Activated T-helper 17 cell treated with anti-CD3 and anti-CD28 coated beads, Interleukin-2, amount 50 U/mL, for 72 hours (primary cell): ENCODE results near the gene CNOT1. TPM values are rescaled to one million over a fixed set of nuclear protein-coding genes. Genes with fewer than 3 reads are reported as not detected.
"Not testable (repeated sequence)": the region's sequence is repeated elsewhere in the genome, so short reads cannot be mapped to it uniquely, and the experiment has no call there.

Experiments
- ATAC-seq: fragments of 150-1000 bp; cut with Tn5 transposase; replicated peaks from 2 replicates; pipeline ENCODE4 v1.10.0; 2021; ENCODE audit warnings: mild to moderate bottlenecking, moderate library complexity
- H3K27ac Mint-ChIP-seq: one replicate; pipeline ENCODE4 v1.8.0; 2022; ENCODE audit warnings: mixed read lengths
- H3K27me3 Mint-ChIP-seq: one replicate; pipeline ENCODE4 v1.8.0; 2022; ENCODE audit warnings: mixed read lengths
- H3K36me3 Mint-ChIP-seq: one replicate; pipeline ENCODE4 v1.8.0; 2022; ENCODE audit warnings: low read depth, mild to moderate bottlenecking, mixed read lengths
- H3K4me1 Mint-ChIP-seq: one replicate; pipeline ENCODE4 v1.8.0; 2022; ENCODE audit warnings: mixed read lengths
- H3K4me3 Mint-ChIP-seq: one replicate; pipeline ENCODE4 v1.8.0; 2022; ENCODE audit warnings: mild to moderate bottlenecking, mixed read lengths
- H3K9me3 Mint-ChIP-seq: one replicate; pipeline ENCODE4 v1.8.0; 2022; ENCODE audit warnings: mixed read lengths
- total RNA-seq, 2 donors: library from RNA; stranded (reverse); gene quantifications; one replicate each; pipeline ENCODE4 v1.2.3, GENCODE V29; 2022

Gene CNOT1
- total RNA-seq, 2 donors from 2014 or later: 258 to 299 TPM

DNA sequence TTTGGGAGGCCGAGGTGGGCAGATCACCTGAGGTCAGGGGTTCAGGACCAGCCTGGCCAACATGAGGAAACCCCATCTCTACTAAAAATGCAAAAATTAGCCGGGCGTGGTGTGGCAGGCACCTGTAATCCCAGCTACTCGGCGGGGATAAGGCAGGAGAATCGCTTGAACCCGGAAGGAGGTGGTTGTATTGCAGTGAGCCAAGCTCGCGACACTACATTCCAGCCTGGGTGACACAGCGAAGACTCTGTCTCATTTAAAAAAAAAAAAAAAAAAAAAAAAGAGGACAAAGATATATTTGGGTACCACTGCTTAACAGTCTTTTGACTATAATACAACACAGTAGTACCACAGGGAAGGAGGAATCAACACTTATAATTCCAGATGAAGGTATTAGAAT, 9.2 kb downstream of the CNOT1 start:
- Mint-ChIP-seq H3K4me1 (peaks cover 20% of the 10 kb centered on the region), H3K4me3 (peak overlapping the region; percentile 32), H3K27ac (peak overlapping the region; percentile 10), H3K27me3 (no peaks in the 10 kb centered on the region), H3K36me3 (peaks cover 95% of the 10 kb centered on the region), H3K9me3 (no peaks in the 10 kb centered on the region)
- no peak for ATAC-seq

DNA sequence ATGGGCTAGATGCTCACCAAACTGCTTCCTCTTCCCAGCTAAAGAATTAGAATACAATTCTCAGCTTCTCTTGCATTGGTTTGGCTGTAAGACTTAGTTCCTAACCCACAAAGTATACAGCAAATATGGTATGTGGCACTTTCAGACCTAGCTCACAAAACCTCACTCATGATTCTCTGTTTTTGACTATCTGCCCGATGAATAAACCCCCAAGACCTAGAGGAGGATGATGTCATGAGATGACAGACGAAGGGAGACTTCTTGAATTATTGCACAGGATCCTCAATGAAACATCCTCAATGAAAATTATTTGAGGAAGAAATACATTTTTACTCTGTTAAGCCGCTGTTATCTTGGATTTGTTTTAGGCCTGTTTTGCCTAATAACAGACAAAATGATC, 14.3 kb downstream of the CNOT1 start:
- Mint-ChIP-seq H3K27me3 (no peaks in the 10 kb centered on the region), H3K9me3 (no peaks in the 10 kb centered on the region), H3K36me3 (peaks cover 91% of the 10 kb centered on the region), H3K4me3 (peak overlapping the region; percentile 50), H3K4me1 (peaks cover 24% of the 10 kb centered on the region), H3K27ac (peak overlapping the region; percentile 63)
- ATAC-seq: peak; percentile 97

DNA sequence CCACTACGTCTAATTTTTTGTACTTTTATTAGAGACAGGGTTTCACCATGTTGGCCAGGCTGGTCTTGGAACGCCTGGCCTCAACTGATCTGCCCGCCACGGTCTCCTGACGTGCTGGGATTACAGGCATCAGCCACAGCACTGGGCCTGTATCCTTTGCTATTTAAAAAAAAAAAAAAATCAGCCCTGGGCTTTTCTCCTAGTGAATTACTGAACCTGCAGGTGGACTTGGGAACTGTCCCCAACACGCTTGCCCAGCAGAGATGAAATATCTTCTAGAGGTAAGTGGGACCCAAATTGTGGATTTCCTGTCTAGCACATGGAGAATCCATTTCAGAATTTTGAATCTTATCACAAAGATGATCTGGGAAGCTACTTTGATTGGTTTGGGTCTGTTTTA, 14.8 kb downstream of the CNOT1 start:
- no peak for ATAC-seq
- no peaks in the 10 kb centered on the region for H3K9me3 Mint-ChIP-seq
- H3K27me3 Mint-ChIP-seq: no peaks in the 10 kb centered on the region
- peak overlapping the region; percentile 63 for H3K27ac Mint-ChIP-seq
- peak overlapping the region; percentile 50 for H3K4me3 Mint-ChIP-seq
- H3K36me3 Mint-ChIP-seq: peaks cover 91% of the 10 kb centered on the region
- H3K4me1 Mint-ChIP-seq: peaks cover 23% of the 10 kb centered on the region

DNA sequence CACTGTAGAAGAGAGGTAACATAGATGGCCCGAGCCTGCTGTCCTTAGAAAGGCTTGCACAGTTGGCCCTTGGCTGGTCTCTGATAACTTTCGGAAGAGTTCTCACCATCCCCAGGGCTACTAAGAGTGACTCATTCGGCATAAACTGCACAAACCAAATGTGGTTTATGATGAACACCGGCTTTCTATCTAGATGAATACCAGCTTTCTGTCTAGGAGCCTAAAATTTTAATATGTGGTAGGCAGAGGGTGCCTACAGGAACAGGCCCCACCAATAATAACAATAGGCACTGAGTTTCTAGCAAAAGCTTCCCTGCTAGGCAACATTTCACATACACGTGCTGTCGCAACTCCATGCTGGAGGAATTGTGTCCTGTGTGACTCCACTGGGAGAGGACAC, 15.4 kb downstream of the CNOT1 start:
- Mint-ChIP-seq H3K27me3 (no peaks in the 10 kb centered on the region), H3K9me3 (no peaks in the 10 kb centered on the region), H3K36me3 (peaks cover 89% of the 10 kb centered on the region), H3K4me3 (no peak overlapping the region), H3K4me1 (peaks cover 23% of the 10 kb centered on the region), H3K27ac (no peak overlapping the region)
- ATAC-seq: peak; percentile 31

DNA sequence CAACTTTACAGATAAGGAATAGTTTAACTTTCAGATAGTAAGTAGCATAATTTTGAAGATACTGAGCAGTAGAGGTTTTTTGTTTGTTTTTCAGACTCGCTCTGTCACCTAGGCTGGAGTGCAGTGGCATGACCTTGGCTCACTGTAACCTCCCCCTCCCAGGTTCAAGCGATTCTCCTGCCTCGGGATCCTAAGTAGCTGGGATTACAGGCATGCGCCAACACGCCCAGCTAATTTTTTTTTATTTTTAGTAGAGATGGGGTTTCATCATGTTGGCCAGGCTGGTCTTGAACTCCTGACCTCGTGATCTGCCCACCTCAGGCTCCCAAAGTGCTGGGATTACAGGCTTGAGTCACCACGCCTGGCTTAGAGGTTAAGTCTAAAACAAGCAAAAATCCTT, 16.7 kb downstream of the CNOT1 start:
- H3K27ac Mint-ChIP-seq, H3K9me3 Mint-ChIP-seq, H3K27me3 Mint-ChIP-seq, ATAC-seq, H3K4me3 Mint-ChIP-seq: not testable (repeated sequence)
- Mint-ChIP-seq H3K36me3 (peaks cover 88% of the 10 kb centered on the region), H3K4me1 (peaks cover 29% of the 10 kb centered on the region)

DNA sequence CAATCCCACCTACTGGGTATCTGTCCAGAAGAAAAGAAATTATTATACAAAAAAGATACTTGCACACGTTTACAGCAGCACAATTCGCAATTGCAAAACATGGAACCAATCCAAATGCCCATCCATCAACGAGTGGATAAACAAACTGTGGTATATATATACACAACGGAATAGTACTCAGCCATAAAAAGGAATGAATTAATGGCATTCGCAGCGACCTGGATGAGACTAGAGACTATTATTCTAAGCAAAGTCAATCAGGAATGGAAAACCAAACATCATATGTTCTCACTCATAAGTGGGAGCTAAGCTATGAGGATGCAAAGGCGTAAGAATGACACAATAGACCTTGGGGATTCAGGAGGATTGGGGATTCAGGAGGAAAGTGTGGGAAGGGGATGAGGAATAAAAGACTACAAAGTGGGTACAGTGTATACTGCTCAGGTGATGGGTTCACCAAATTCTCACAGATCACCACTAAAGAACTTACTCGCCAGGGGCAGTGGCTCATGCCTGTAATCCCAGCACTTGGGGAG, 21.0 kb downstream of the CNOT1 start:
- peaks cover 15% of the 10 kb centered on the region for H3K4me1 Mint-ChIP-seq
- H3K4me3 Mint-ChIP-seq: no peak overlapping the region
- no peak overlapping the region for H3K27ac Mint-ChIP-seq
- peaks cover 80% of the 10 kb centered on the region for H3K36me3 Mint-ChIP-seq
- H3K9me3 Mint-ChIP-seq: no peaks in the 10 kb centered on the region
- ATAC-seq: no peak
- no peaks in the 10 kb centered on the region for H3K27me3 Mint-ChIP-seq

DNA sequence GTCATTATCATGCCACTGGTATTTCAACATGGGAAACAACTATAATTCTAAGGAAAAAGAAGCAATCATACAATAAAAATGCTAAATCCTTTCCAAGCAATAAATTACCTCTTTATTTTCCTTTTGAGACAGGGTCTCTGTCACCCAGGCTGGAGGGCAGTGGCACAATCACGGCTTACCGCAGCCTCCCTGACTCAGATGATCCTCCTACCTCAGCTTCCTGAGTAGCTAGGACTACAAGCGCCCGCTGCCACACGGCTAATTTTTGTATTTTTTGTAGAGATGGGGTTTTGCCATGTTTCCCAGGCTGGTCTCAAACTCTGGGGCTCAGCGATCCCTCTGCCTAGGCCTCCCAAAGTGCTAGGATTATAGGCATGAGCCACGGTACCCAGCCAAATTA, 24.1 kb downstream of the CNOT1 start:
- no peaks in the 10 kb centered on the region for H3K27me3 Mint-ChIP-seq
- peaks cover 73% of the 10 kb centered on the region for H3K36me3 Mint-ChIP-seq
- H3K4me1 Mint-ChIP-seq: peaks cover 27% of the 10 kb centered on the region
- no peak overlapping the region for H3K4me3 Mint-ChIP-seq
- no peak for ATAC-seq
- no peak overlapping the region for H3K27ac Mint-ChIP-seq
- H3K9me3 Mint-ChIP-seq: no peaks in the 10 kb centered on the region

DNA sequence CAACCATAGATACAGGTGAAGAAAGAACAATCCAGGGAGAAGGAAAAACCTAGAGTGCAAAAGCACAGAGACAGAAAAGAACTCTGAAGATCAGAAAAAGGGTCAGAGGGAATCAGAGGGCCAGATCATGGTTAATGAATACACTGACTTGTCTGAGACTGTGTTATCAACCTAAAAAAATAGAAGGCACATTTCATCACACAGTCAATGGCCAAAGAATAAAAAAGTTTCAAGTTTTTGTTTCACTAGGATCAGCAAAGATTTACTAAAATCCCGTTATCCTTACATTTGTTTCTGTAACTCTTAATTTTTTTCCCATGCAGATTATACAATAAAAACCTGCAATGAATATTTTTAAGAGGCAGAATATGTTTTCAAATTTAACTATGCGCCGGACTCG, 38.5 kb downstream of the CNOT1 start:
- peaks cover 100% of the 10 kb centered on the region for H3K36me3 Mint-ChIP-seq
- no peaks in the 10 kb centered on the region for H3K9me3 Mint-ChIP-seq
- no peaks in the 10 kb centered on the region for H3K4me1 Mint-ChIP-seq
- no peak overlapping the region for H3K4me3 Mint-ChIP-seq
- H3K27me3 Mint-ChIP-seq: no peaks in the 10 kb centered on the region
- peak overlapping the region; percentile 62 for H3K27ac Mint-ChIP-seq
- no peak for ATAC-seq

DNA sequence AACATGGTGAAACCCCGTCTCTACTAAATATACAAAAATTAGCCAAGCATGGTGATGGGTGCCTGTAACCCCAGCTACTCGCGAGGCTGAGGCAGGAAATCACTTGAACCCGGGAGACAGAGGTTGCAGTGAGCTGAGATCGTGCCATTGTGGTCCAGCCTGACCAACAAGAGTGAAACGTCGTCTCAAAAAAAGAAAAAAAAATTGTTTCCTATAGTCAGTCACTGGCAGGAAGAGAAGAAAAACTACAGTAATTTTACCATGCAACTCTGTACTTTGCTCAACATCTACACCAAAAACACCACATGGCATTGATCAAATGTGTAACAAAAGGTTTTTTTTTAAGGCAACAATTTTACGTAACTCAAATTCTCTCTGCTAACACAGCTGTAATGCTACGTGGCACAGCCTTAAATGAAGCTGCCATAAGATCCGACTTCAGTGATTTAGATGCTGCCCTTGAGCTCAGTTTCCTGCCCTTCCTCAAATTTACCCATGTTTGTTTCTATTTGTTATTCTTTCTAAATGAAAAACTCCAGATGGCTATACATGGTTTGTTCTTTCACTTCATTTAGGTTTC, 40.2 kb downstream of the CNOT1 start:
- H3K9me3 Mint-ChIP-seq: no peaks in the 10 kb centered on the region
- H3K27me3 Mint-ChIP-seq: no peaks in the 10 kb centered on the region
- no peak for ATAC-seq
- H3K27ac Mint-ChIP-seq: no peak overlapping the region
- H3K4me1 Mint-ChIP-seq: no peaks in the 10 kb centered on the region
- H3K4me3 Mint-ChIP-seq: no peak overlapping the region
- peaks cover 100% of the 10 kb centered on the region for H3K36me3 Mint-ChIP-seq

DNA sequence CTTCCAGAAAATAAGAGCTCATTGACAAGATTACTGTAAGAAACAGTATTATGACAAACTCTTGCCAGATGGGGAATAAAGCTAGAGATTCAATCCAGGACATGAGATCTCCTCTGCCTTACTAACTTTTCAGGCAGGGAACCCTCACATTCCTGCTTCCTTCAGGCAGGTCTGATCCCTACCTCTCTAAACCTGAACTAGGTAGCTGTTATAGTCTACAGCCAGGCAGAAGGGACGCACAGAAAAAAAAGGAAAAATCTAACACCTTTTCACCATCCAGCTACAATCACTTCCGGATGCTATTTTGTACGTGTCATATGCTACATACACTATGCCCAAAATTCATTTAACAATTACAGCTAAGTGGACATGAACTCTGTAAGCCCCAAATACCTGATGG, 41.2 kb downstream of the CNOT1 start:
- Mint-ChIP-seq H3K4me1 (no peaks in the 10 kb centered on the region), H3K27ac (no peak overlapping the region), H3K27me3 (no peaks in the 10 kb centered on the region), H3K36me3 (peaks cover 100% of the 10 kb centered on the region), H3K4me3 (no peak overlapping the region), H3K9me3 (no peaks in the 10 kb centered on the region)
- ATAC-seq: no peak

DNA sequence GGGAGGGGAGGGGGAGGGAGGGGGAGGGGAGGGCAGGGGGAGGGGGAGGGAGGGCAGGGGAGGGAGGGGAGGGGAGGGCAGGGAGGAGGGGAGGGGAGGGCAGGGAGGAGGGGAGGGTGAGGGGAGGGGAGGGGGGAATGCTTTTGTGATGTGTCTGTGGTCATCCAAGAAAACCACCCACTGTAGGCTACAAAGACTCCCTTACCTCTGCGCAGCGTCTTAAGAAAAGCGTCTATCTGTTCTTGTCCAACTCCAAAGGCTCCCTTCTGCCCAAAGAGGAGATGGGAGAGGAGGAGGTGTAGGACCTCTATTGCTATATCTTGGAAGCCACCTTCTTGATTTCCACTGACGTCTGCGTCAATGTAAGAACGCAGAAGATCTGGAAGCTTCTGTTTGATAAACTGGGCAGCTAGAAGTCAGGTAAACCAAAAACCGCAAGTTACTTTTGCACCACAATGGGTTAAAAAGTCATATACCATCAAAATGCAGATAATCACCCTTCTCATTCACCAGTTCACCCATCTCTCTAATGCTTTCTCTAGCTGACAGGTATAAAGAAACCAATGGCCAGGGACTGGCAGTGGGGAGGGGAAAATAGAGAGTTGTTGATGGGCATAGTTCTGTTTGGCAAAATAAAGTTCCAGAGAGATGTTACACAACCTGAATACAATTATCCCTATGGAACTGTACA, 43.1 kb downstream of the CNOT1 start:
- H3K9me3 Mint-ChIP-seq: no peaks in the 10 kb centered on the region
- no peaks in the 10 kb centered on the region for H3K27me3 Mint-ChIP-seq
- no peaks in the 10 kb centered on the region for H3K4me1 Mint-ChIP-seq
- H3K36me3 Mint-ChIP-seq: peaks cover 98% of the 10 kb centered on the region
- ATAC-seq: no peak
- no peak overlapping the region for H3K4me3 Mint-ChIP-seq
- no peak overlapping the region for H3K27ac Mint-ChIP-seq

DNA sequence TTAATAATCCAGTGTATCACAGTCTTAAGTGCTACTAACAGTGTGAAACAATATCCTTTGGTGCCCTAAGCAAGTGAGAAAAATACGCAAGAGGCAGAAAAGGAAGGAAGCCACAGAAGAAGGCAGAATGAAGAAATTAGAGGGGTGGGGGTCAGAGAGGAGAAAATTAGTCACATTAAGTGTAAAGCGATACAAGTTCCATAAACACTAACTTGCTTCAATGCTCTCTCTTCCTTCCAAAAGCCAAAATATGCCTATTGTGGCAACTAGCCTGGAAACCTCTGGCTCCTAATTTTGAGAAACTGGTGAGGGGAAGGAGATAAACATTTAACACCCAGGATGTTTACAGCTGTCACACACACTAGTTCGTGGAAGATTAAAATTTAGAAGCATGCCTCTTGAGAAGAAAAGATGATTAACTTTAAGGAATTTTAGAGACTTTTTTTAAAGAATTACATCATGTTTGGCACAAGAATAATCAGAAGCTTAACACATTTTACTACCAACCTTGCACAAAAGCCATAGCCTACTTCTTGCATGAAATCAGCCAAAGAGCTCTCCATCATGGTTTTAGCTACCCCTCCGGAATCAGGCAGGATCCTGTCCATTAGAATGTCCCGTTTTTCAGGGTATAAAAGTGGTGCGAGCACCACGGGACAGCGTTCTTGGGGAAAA, 44.7 kb downstream of the CNOT1 start:
- Mint-ChIP-seq H3K9me3 (no peaks in the 10 kb centered on the region), H3K27me3 (no peaks in the 10 kb centered on the region), H3K4me1 (no peaks in the 10 kb centered on the region), H3K27ac (no peak overlapping the region), H3K36me3 (peaks cover 98% of the 10 kb centered on the region), H3K4me3 (no peak overlapping the region)
- ATAC-seq: no peak

DNA sequence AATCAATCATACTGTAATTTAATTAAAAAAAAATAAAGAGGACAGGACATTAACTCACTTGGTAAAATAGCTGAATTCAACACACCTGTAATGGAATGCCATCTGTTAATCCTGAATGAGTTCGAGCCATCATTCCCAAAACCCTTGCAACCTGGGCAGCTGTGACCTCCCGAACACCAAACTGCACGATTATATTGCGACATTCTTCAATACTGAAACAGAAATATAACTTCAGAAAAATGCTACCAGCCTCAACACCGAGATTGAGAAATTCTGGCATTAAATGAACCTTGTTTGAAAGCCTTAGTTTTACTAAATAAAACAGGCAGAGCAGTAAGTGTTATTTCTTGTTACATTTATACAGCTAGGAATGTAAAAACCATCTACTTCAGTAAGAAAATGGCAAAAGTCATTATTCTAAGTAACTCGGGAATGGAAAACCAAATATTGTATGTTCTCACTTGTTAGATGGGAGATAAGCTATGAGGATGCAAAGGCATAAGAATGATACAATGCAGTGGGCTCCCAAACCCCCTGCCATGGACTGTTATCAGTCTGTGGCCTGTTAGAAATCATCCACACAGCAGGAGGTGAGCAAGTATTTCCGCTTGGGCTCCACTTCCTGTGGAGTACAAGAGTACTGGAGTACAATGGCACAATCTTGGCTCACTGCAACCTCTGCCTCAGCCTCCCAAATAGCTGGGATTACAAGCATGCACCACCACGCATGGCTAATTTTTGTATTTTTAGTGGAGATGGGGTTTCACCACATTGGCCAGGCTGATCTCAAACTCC, 46.5 kb downstream of the CNOT1 start:
- no peak for ATAC-seq
- H3K36me3 Mint-ChIP-seq: peaks cover 98% of the 10 kb centered on the region

DNA sequence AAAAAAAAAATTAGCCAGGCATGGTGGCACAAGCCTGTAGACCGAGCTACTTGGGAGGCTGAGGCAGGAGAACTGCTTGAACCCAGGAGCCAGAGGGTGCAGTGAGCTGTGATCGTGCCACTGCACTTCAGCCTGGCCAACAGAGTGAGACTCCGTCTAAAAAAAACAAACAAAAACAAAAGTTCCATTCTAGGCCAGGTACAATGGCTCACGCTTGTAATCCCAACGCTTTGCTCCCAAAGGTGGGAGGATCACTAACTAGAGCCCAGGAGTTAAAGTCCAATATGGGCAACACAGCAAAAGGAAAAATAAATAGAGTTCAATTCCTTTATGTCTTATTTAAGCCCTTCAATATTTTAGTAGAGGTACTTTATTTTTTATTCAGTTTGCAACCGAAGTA, 47.5 kb downstream of the CNOT1 start:
- no peak overlapping the region for H3K27ac Mint-ChIP-seq
- no peak for ATAC-seq
- peaks cover 98% of the 10 kb centered on the region for H3K36me3 Mint-ChIP-seq
- H3K9me3 Mint-ChIP-seq: no peaks in the 10 kb centered on the region
- no peaks in the 10 kb centered on the region for H3K4me1 Mint-ChIP-seq
- no peaks in the 10 kb centered on the region for H3K27me3 Mint-ChIP-seq
- no peak overlapping the region for H3K4me3 Mint-ChIP-seq

More for the DNA sequence above, 46.5 kb downstream of the CNOT1 start:
- Mint-ChIP-seq H3K27ac (no peak overlapping the region), H3K9me3 (no peaks in the 10 kb centered on the region), H3K4me1 (no peaks in the 10 kb centered on the region), H3K4me3 (no peak overlapping the region), H3K27me3 (no peaks in the 10 kb centered on the region)
